ENCODE measurements around the gene TOR4A.

The TOR4A gene

DNA sequence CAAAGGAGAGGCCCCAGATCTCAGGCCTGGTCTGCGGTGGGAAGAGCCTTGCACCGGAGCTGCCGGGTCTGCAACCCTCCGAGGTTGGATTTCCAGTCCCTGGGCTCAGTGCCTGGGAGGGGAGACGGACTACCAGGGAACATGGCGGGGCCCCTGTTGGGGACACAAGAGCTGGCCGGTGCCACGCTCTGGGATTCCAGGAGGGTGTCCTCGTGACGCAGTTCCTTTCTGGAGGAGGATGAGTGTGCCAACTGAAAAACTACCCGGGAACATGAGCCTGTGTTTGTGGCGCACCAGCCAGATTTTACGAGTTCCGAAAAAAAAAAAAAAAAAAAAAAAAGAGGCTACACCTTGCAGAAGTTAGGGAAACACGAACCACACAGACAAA lies 15.6 kb downstream of the TOR4A start:
- FAIRE-seq (no peak), DNase-seq (ENCODE audit: insufficient read length, low spot score) (no peak)

DNA sequence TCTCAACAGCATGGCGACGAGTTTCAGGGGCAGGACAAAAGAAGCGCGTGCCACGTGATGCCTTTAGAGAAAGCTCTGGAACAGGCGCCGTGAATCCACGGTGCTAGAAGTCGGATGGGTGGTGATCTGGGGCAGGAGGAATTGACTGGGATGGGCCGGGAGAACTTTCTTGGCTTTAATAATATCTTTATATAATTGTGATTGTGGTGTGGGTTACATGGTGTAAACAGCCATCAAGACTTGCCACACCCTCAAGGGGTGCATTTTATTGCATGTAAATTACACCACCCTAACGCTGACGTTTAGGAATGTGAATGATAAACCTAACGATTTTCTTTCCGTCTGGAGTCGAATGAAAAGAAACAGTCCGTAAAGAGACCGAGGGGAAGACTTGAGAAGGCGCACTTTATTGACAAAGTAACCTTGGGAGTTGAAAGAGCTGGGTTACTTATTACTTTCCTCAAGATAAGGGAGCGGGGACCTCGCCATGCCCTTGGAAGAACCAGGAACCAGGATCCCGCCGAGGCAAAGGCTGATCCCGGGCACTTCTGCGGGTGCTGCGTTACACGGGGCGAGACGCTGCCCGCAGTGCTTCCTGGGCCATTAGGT lies 16.1 kb downstream of the TOR4A start:
- no peak for DNase-seq (ENCODE audit: insufficient read length, low spot score)
- FAIRE-seq: no peak

DNA sequence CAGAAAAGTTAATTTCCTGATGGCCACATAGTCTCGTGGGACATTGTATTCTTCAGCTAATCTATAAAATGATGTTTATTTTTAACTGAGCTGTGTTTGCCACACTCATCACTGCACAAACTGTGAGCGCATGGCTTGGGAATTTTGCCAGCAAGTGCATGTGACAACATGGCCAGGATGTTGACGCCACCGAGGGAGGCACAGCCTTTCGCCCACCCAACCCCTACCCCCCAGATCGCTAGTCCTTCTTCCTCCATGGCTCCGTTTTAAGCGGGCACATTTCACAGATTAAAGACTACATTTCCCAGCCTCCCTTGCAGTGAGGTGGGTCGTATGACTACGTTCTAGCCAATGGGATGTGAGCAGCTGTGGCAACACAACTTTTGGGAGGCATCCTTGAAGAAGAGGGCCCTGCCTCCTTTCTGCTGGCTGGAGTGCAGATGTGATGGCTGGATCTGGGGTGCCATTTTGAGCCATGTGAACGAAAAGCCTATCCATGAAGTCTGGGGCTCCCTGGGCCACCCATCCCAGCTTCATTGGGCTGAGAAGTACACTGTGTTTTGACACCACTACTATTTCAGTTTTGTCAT lies 16.7 kb downstream of the TOR4A start:
- no peak for FAIRE-seq
- DNase-seq (ENCODE audit: insufficient read length, low spot score): no peak

DNA sequence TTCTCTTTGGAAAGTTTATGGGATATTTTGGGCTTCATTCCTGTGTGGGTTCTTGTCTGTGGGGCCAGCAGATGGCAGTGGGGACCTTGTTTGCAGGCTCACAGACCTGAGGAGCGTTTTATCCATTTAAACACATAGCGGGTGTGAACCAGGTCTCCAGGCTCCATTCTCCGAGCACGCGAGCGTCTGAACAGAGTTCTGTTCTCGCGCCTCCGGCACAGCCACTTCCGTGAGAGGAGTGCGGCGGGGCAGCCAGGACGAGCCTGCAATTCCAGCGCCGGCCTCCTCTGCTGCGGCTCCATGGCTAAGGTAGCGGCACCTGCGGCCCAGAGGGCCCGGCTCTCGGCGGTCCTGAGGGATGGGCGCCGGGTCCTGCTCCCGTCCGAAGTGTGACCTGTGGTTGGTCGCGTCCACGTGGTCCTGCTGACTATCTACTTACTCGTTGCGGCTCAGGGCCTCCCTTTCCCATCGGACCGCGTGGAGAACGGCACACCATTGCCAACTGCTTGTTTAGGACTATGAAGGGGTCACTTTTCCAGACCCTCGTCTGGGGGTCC lies 17.2 kb downstream of the TOR4A start:
- no peak for DNase-seq (ENCODE audit: insufficient read length, low spot score)
- FAIRE-seq: no peak

DNA sequence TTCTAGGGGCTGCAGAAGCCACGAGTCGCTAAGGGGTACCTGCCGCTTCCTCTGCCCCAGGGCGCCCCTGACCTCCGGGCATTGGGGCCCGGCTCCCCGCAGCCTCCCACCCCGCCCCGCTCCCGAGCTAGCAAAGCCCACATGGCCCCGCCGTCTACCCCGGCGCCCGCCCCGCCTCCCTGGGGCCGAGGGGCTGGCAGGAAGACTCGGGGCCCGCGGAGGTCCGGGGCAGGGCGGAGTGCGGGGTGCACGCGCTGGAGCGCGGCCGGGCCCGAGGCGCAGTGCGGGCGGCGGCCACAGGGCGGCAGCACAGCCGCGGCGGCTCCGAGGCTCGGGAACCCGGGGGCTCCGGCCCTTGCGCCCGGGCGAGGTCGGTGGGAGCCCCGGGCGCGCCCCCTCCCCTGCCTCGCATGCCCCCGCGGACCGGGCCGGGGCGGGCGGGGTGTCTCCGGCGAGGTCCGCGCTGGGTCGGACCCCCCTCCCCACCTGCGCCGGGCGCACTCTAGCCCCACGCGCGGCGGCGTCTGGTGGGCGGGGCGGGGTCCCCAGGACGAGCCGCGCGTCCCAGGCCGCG lies 17.8 kb downstream of the TOR4A start:
- DNase-seq (ENCODE audit: insufficient read length, low spot score) (peak; percentile 67), FAIRE-seq (no peak)

DNA sequence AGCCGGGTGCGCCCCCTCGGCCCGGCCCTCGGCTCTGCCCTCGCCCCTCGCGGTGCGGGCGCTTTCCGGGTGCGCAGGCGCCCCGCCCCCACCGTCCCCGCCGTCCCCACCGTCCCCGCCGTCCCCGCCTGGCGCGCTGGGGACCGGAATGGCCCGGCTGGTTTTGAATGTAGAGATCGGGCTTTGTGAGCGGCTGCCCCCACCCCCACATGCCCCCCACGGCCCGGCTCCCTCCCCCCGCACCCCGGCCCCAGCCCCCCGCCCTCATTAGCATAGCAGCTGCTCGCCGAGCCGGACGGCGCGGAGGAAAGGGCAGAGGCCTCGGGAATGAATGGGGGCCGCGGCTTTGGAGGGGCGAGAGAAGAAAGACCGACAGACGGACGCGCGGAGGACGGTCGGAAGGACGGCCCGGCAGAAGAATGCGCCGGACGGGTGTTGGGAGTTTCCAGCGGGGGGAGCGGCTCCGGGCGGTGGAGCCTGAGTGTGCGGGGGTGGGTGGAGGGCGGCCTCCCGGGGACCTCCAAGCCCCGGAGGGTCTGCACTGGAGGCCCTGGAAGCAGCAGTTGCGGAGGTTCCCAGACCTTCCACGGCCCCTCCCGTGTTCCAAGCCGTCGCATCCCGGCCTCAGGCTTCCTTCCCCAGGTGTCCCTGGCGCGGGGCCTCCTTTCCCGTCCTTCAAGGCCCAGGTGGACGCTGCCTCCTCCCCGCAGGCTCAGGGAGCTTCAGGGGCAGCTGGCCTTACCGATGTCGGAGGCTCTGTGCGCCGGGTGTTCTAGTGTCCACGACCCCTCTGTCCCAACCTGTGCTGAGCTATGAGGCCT lies 18.5 kb downstream of the TOR4A start:
- FAIRE-seq (no peak), DNase-seq (ENCODE audit: insufficient read length, low spot score) (no peak)

DNA sequence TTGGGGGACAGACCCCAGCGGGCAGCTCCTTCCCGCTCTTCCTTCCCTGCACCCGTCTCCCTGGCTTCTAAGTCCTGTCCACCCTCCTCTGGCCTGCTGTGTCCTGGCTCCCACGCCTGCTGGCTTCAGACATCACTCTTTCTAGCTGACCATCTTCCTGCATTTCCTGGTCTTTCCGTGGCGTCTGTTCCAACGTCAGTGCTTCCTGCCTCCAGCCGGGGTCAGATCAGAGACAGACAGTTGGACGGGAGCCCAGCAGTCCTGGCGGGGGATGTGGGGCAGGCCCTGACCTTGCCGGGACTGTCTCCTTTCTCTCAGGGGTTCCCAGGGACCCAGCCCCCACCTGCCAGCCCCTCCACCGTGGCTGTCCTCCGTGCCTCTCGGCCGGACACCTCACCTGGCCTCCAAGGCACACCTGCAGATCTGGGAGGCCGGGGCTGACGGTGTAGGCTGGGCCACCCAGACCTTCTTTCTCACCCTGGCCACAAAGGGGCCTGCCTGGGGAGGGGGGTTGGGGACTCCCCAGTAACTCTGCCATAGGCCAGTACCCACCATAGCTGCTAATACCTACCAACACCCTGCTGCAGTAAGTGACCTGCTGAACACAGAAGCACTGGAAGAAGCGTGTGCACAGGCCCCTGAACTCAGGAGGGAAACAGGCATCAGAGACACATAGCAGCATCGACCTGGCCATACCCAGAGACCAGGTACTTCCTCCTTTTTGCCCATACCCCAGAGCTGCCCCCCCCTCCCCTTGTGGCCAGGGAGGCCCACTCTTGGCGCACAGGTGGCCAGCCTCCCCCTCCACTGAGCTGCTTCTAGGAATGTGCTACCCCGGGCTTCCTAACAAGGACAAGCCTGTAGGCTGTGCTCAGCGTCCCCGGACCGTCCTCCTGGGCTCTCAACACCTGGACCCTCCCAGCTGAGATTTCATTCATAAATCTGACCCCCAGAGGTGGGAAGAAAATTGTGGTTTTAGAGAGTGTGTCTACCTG lies 19.4 kb downstream of the TOR4A start:
- FAIRE-seq (no peak), DNase-seq (ENCODE audit: insufficient read length, low spot score) (no peak)

DNA sequence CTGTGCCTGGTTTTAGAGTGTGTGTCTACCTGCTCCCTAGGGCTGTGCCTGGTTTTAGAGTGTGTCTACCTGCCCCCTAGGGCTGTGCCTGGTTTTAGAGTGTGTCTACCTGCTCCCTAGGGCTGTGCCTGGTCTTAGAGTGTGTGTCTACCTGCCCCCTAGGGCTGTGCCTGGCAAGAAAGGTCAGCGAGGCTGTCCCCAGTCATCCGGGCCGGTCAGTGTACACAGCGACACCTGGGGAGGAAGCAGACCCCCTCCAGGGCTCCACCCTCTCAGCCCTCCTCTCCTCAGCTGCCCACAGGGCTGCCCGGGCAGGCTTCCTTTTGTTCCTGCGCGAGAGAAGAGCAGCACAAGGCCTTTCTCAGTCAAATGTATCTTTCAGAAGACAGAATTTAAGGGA lies 20.4 kb downstream of the TOR4A start:
- FAIRE-seq (no peak), DNase-seq (ENCODE audit: insufficient read length, low spot score) (no peak)

DNA sequence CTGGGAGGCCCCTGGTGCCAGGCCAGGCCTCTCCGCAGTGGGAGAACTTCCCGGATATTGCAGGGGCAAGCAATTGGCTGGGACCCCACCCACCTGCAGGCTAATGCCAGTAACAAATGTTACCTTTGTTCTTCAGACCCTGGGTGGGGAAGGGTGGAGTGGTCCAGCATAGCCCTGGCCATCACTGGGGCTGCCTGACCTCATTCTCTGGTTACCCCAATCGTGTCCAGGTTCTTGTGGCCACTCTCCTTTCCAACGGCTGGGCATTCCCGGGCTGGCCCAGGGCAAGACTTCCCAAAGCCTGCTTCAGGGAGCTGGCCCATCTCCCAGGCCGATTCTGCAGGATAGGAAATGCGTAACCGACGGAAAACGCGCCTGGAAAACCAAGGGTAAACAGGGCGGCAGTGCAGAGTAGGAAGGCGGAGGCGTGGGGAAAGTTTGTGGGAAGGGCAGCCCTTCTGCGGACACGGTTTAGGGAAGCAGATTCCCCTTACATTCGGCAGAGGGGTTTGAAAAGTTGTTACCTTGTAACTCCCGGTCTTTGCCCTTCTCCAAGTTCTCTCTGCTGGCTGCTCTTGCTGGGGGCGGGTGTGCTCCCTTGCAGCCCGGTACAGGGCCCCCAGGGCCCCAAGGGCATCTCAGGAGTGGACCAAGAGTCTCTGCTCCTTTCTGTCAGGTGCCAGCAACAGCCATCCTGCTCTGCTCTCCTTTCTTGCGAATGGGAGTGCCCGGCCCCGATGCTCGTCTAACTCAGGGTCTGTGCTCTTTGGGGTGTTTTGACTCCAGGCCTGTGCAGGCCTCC lies 21.1 kb downstream of the TOR4A start:
- no peak for DNase-seq (ENCODE audit: insufficient read length, low spot score)
- FAIRE-seq: no peak

DNA sequence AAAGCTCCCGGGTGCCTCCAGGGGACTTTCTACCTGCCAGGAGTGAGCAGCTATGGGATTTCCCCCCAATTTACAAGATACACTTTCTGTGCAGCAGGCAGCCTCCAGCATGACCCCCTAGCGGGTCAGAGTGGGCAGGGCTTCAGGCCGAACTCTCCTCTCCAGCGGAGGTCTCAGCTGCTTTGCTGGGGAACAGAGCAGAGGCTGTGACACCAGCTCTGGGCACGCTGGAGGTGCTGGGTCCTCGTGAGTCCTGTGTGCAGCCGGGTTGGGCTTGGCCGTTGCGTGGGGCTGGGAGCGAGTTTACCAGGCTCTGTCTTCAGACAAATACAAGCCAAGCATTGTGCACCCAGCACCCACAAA lies 21.7 kb downstream of the TOR4A start:
- FAIRE-seq (no peak), DNase-seq (ENCODE audit: insufficient read length, low spot score) (no peak)

DNA sequence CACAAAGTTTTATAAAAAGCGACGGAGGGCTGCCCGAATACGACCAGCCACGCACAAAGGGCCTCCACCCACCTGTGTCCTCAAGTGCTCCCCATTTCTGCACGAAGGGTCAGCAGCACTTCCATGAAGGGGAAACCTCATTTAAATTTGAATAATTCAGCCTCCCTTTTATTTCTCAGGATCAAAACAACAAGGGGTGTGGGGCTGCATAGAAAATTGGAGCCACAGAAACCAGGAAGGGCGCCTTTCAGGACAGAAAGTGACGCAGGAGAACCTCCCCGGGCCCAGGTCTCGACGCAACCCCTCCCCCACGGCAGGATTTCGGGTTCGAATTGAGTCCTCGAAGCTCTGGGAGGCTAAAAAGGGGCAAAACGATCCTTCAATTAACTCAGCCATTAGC lies 22.4 kb downstream of the TOR4A start:
- FAIRE-seq (no peak), DNase-seq (ENCODE audit: insufficient read length, low spot score) (no peak)

DNA sequence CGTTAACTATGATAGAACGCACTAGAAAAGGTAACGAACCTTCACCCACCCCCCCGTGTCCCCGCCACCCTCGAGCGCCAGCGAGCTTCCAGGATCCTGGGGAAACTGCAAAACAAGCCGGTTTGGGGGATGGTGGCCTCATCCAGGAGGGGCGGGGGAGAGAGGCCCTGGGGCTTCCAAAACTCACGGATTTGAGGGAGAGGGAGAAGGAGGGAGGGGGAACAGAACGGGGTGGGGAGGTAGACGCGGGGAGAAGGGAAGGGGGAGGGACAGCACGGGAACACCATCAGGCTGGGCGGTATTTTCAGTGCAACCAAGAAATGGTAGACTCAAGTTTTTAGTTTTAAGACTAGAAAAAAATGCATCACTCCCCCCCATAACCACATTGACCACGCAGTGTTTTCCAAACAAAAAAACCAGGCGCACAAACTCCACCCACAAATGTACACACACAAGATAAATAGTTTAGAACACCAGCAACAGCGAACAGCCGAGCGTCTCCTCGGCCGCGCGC lies 23.1 kb downstream of the TOR4A start:
- no peak for FAIRE-seq
- no peak for DNase-seq (ENCODE audit: insufficient read length, low spot score)

DNA sequence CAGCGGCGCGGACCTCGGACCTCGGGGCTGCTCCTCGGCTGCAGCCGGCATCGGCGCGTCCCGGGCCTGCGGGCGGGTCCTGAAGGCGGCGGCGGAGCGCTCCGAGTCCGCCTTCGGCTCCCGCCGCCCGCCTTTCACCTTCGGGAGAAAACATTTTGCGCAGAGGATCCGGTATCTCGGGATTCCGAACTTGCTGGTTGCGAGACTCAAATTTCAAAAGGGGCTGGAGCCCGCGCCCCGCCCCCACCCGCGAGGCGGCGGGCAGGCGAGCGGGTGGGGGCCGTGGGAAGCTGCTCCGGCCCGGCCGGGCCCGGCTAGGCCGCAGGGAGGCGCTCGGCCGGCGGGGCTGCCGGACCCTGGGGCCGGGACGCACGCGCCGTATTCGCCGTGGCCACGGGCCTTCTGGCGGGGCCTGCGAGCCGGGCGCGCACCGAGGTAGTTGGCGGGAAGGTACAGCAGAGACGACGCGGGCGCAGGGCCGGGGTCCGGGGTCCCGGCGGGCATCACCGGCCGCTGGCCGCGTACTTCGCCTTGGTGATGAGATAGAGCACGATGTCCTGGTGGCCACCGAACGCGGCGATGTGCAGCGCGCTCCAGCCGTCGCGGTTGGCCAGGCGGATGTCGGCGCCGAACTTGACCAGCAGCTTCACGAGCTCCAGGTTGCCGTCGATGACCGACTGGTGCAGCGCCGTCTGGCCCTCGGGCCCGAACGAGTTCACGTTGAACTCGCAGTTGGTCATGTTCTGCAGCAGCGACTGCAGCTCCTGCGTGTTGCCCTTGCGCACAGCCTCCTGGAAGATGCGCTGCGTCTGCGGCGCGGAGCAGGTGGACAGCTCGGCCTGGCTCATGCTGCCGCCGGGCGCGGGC lies 23.8 kb downstream of the TOR4A start:
- peak; percentile 49 for DNase-seq (ENCODE audit: insufficient read length, low spot score)
- FAIRE-seq: peak; percentile 55

DNA sequence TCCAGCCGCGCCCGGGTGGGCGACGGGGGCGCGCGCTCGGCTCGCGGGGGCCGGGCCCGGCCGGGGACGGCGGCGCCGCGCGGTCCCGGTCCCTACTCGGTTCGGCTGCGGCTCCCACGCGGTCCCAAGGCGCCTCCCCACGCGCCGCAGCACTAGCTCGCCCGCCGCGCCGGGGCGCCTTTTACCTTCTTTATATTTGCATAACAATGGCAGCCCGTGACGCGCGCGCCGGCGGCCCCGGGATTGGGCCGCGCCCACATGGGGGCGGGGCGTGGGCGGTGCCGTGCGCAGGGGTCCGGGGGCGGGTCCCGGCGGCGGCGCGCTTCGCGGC lies 24.6 kb downstream of the TOR4A start, which contains the start of gene NRARP:
TSS of gene NRARP (minus strand) at position 154 of the 331 bp plus-strand sequence. CDS start 343 bp downstream, outside the sequence.
- peak; percentile 67 for DNase-seq (ENCODE audit: insufficient read length, low spot score)

DNA sequence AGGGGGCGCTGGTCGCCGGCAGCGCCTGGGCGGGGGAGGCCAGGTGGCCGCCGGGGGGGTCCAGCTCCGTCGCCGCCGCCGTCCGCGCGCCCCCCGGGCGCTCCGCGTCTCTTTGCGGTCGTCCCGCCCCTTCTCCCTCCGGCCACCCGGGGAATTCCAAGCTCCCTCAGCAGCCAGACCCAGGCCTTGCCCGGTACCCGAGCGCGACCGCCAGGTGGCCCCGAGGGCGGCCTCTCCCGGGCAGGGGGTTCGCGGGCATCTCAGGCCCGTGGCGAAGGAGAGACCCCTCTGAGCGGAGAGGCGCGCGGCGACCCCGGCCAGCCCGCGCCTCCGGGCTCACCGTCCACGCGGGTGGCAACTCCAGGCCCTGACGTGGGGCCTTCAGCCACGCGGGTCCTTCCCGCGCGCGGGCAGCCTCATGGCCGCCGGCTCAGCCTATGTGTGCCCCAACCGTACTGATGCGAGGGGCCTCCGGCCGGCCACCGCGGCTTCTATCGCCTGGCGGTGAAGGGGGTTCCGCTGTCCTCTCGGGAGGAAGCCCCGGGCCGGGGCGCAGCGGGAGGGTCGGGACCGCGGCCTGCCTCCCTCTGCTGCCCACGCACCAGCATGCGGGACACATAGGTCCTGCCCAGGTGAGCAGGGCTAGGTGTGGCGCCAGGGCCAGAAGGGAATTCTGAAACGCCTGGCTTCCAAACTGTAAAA lies 25.1 kb downstream of the TOR4A start:
- FAIRE-seq: no peak

More for the DNA sequence above, 24.6 kb downstream of the TOR4A start, which contains the start of gene NRARP:
- FAIRE-seq: no peak

DNA sequence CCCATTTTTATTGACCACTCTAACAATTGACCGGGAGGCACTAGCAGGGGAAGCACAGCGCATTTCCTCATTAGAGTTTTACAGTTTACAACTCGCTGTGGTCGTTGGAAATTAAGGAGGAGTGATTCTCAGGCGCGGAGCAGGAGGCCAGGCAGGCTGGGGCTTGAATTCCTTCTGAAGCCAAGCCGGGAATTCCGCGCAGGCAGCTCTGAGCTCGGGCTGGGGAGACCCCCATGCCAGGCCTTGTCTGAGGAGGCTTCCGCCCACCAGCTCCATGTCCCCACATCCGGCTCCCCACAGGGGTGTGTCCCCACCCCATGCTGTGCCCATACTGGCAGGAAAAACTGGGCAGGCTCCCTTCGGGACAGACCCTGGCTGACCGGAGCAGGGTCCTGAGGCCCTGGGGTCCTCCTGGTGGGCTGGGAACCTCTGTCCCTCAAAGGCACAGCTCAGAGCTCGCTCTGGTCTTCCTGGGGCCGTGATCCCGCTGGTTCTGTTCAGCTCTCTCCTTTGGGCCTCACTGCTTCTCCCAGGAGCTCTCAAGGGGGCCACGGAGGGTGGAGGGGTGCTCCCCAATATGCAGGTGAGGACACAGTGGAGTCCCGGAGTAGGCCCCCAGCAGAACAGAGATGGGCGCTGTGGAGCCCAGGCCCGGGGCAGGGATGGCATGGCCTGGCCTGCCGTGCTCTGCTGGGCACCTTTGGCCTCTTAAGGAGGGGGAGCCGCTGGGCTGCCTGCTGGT lies 25.8 kb downstream of the TOR4A start:
- no peak for DNase-seq (ENCODE audit: insufficient read length, low spot score)
- FAIRE-seq: no peak

More for the DNA sequence above, 25.1 kb downstream of the TOR4A start:
- peak; percentile 49 for DNase-seq (ENCODE audit: insufficient read length, low spot score)

DNA sequence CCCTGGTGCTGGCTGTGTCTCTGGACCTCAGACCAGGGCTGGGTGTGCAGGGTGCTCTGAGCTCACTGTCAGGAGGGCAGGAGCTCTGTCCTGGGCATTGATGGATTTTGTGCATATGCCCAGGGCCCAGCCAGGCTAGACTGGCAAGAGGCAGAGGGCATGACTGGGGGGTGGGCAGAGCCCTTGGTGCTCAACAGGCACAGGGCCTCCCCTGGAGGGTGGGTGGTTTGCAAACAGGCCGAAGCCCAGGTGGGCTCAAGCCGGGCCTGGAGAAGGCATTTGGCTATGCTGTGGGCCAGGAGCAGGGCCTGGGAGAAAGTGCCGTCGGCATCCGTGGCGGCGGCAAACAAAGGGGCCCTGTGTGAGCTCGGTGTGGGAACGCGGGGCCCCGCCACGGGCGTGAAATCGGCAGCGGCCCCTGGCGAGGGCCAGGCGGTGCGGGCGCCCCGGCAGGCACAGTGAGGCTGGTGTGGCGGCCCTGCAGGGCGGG lies 26.4 kb downstream of the TOR4A start:
- no peak for FAIRE-seq

More for the DNA sequence above, 26.4 kb downstream of the TOR4A start:
- no peak for DNase-seq (ENCODE audit: insufficient read length, low spot score)
